IMR-90 (cell line): ENCODE results near the gene CDK10. TPM values are rescaled to one million over a fixed set of nuclear protein-coding genes. Genes with fewer than 3 reads are reported as not detected.

Source experiments
- ATAC-seq: fragments of 200-7000 bp; cut with Tn5 transposase; 2 replicates; pipeline ENCODE4 v1.9.1; 2020; ENCODE audit warnings: low read depth, mild to moderate bottlenecking, moderate library complexity
- BruUV-seq: library from RNA; stranded (reverse); fragments of 400-500 nt; replicated peaks from 2 replicates; lab custom pipeline; 2021; lab: Mats Ljungman, UMichigan
- CTCF ChIA-PET: fragments of 300-600 bp; formaldehyde crosslinking; extraction: SDS; loops from one replicate; lab custom pipeline; 2021; ENCODE audit warnings: antibody characterized with exemption; lab: Yijun Ruan, JAX
- POLR2A ChIA-PET: fragments of 300-600 bp; sonication (Branson Sonifier 250); formaldehyde crosslinking; loops from one replicate; lab custom pipeline; 2022; ENCODE audit warnings: antibody characterized with exemption; ENCODE audit not compliant: unreplicated experiment; lab: Charles Lee
- DNase-seq: peaks from one replicate; pipeline ENCODE4 v3.0.0; 2013
- H2AFZ ChIP-seq: replicated peaks from 2 replicates; pipeline ENCODE3; 2013; ENCODE audit warnings: low read length, mild to moderate bottlenecking; ENCODE audit not compliant: poor library complexity
- H2AK5ac ChIP-seq: 2 replicates; pipeline ENCODE4 v1.6.1; 2013; ENCODE audit warnings: low read depth, low read length, inconsistent platforms
- H2AK9ac ChIP-seq: replicated peaks from 2 replicates; pipeline ENCODE3; 2013; ENCODE audit warnings: mild to moderate bottlenecking, low read depth, low read length, moderate library complexity; ENCODE audit not compliant: poor library complexity
- H2BK120ac ChIP-seq: 2 replicates; pipeline ENCODE4 v1.6.1; 2013; ENCODE audit warnings: low read depth, low read length, inconsistent platforms
- H2BK15ac ChIP-seq: 3 replicates; pipeline ENCODE4 v1.6.1; 2013; ENCODE audit warnings: low read depth, low read length, inconsistent platforms
- H2BK20ac ChIP-seq: 2 replicates; pipeline ENCODE4 v1.6.1; 2013; ENCODE audit warnings: low read depth, mild to moderate bottlenecking, inconsistent platforms, low read length, moderate library complexity
- H2BK5ac ChIP-seq: 2 replicates; pipeline ENCODE4 v1.6.1; 2013; ENCODE audit warnings: mild to moderate bottlenecking, low read depth, low read length, inconsistent platforms; ENCODE audit not compliant: poor library complexity, severe bottlenecking
- H3K14ac ChIP-seq: replicated peaks from 2 replicates; pipeline ENCODE4 v1.6.1; 2013; ENCODE audit warnings: low read depth, low read length, inconsistent platforms
- H3K18ac ChIP-seq: 2 replicates; pipeline ENCODE4 v1.6.1; 2013; ENCODE audit warnings: low read depth, low read length, control low read depth
- H3K23ac ChIP-seq: 2 replicates; pipeline ENCODE4 v1.6.1; 2013; ENCODE audit warnings: low read depth, low read length, inconsistent platforms
- H3K27ac ChIP-seq: 2 replicates; pipeline ENCODE4 v1.5.1; 2013; ENCODE audit warnings: mild to moderate bottlenecking, control low read depth, low read length; ENCODE audit not compliant: insufficient read depth
- H3K27me3 ChIP-seq: 2 replicates; pipeline ENCODE4 v1.6.1; 2013; ENCODE audit warnings: low read length; ENCODE audit not compliant: control insufficient read depth, insufficient read depth
- H3K36me3 ChIP-seq: 2 replicates; pipeline ENCODE4 v1.6.1; 2013; ENCODE audit warnings: low read length, mixed read lengths; ENCODE audit not compliant: control insufficient read depth, insufficient read depth
- H3K4ac ChIP-seq: 2 replicates; pipeline ENCODE4 v1.6.1; 2013; ENCODE audit warnings: low read depth, low read length, inconsistent platforms
- H3K4me1 ChIP-seq: 2 replicates; pipeline ENCODE4 v1.6.1; 2013; ENCODE audit warnings: low read length, mixed read lengths; ENCODE audit not compliant: control insufficient read depth, insufficient read depth
- H3K4me2 ChIP-seq: 2 replicates; pipeline ENCODE4 v1.6.1; 2013; ENCODE audit warnings: low read depth, mild to moderate bottlenecking, control low read depth, low read length, moderate library complexity
- H3K4me3 ChIP-seq: 2 replicates; pipeline ENCODE4 v1.5.1; 2013; ENCODE audit warnings: low read depth, mild to moderate bottlenecking, control low read depth, low read length, moderate library complexity; ENCODE audit not compliant: insufficient read depth
- H3K56ac ChIP-seq: 2 replicates; pipeline ENCODE4 v1.6.1; 2013; ENCODE audit warnings: low read length, inconsistent platforms; ENCODE audit not compliant: insufficient read depth; ENCODE audit errors: extremely low read depth
- H3K79me1 ChIP-seq, 2 experiments: 2 replicates each; pipeline ENCODE4 v1.6.1; 2013; ENCODE audit warnings: low read length in 2 of 2, inconsistent platforms in 1 of 2, low read depth in 1 of 2
- H3K9ac ChIP-seq: 2 replicates; pipeline ENCODE4 v1.6.1; 2013; ENCODE audit warnings: low read depth, low read length, control low read depth
- H3K9me1 ChIP-seq: 2 replicates; pipeline ENCODE4 v1.6.1; 2013; ENCODE audit warnings: low read length, inconsistent platforms; ENCODE audit not compliant: insufficient read depth
- H3K9me3 ChIP-seq: 2 replicates; pipeline ENCODE4 v1.6.1; 2013; ENCODE audit warnings: low read length; ENCODE audit not compliant: control insufficient read depth, insufficient read depth
- H4K20me1 ChIP-seq: 2 replicates; pipeline ENCODE4 v1.6.1; 2013; ENCODE audit warnings: low read length, inconsistent platforms; ENCODE audit not compliant: insufficient read depth
- H4K5ac ChIP-seq: 2 replicates; pipeline ENCODE4 v1.6.1; 2013; ENCODE audit warnings: mild to moderate bottlenecking, low read depth, low read length, control low read depth
- H4K8ac ChIP-seq, 2 experiments: 2 replicates each; pipeline ENCODE4 v1.6.1; 2013; ENCODE audit warnings: low read depth in 2 of 2, low read length in 2 of 2, control low read depth in 1 of 2, inconsistent platforms in 1 of 2
- H4K91ac ChIP-seq: 2 replicates; pipeline ENCODE4 v1.6.1; 2013; ENCODE audit warnings: low read depth, low read length, inconsistent platforms; ENCODE audit not compliant: insufficient read depth
- BHLHE40 ChIP-seq: fragments of 150-350 bp; IDR thresholded peaks from 2 replicates; pipeline ENCODE4 v1.6.1; 2016; ENCODE audit warnings: mild to moderate bottlenecking, low read depth, low read length
- CEBPB ChIP-seq: IDR thresholded peaks from 2 replicates; pipeline ENCODE4 v1.6.1; 2012; ENCODE audit warnings: low read depth, low read length, improper control_type of control experiment
- CHD1 ChIP-seq: IDR thresholded peaks from 2 replicates; pipeline ENCODE4 v1.6.1; 2012; ENCODE audit warnings: low read depth, low read length, improper control_type of control experiment
- FOS ChIP-seq: fragments of 150-350 bp; IDR thresholded peaks from 2 replicates; pipeline ENCODE4 v1.6.1; 2016; ENCODE audit warnings: low read depth, low read length
- MAFK ChIP-seq: IDR thresholded peaks from 2 replicates; pipeline ENCODE4 v1.6.1; 2012; ENCODE audit warnings: low read depth, low read length, improper control_type of control experiment
- MAZ ChIP-seq: IDR thresholded peaks from 2 replicates; pipeline ENCODE4 v1.6.1; 2012; ENCODE audit warnings: low read depth, mild to moderate bottlenecking, low read length, improper control_type of control experiment, moderate library complexity, borderline replicate concordance
- MXI1 ChIP-seq: IDR thresholded peaks from 2 replicates; pipeline ENCODE4 v1.6.1; 2012; ENCODE audit warnings: low read depth, mild to moderate bottlenecking, low read length, moderate library complexity, borderline replicate concordance
- NFE2L2 ChIP-seq: fragments of 150-350 bp; IDR thresholded peaks from 2 replicates; pipeline ENCODE4 v1.6.1; 2016; ENCODE audit warnings: low read depth, mild to moderate bottlenecking, low read length
- POLR2A ChIP-seq: IDR thresholded peaks from 2 replicates; pipeline ENCODE4 v1.6.1; 2012; ENCODE audit warnings: mild to moderate bottlenecking, low read depth, low read length
- RAD21 ChIP-seq: IDR thresholded peaks from 2 replicates; pipeline ENCODE4 v1.6.1; 2012; ENCODE audit warnings: low read length, improper control_type of control experiment
- RCOR1 ChIP-seq: IDR thresholded peaks from 2 replicates; pipeline ENCODE4 v1.6.1; 2012; ENCODE audit warnings: mild to moderate bottlenecking, low read length, improper control_type of control experiment; ENCODE audit not compliant: insufficient replicate concordance
- RFX5 ChIP-seq: IDR thresholded peaks from 2 replicates; pipeline ENCODE4 v1.8.0; 2012; ENCODE audit warnings: low read depth, mild to moderate bottlenecking, low read length, moderate library complexity
- SMC3 ChIP-seq: fragments of 150-350 bp; IDR thresholded peaks from 2 replicates; pipeline ENCODE4 v1.6.1; 2016; ENCODE audit warnings: low read depth, mild to moderate bottlenecking, antibody characterized with exemption, low read length, moderate library complexity
- WGBS, 2 experiments: methylation state at CpG; one replicate each; pipeline versions ENCODE4 v1.1.5 to v1.1.7; 2013; ENCODE audit warnings: missing lambda C conversion rate in 2 of 2; ENCODE audit not compliant: insufficient read length in 1 of 2; ENCODE audit errors: extremely low coverage in 2 of 2; 5-methylcytosine and 5-hydroxymethylcytosine counted together
- dilution Hi-C: fragments of 300-500 bp; cut with HindIII; formaldehyde crosslinking; loops from one replicate; pipeline ENCODE4 v1.14.3; 2018; ENCODE audit warnings: low sequenced_read_pairs; ENCODE audit not compliant: unreplicated experiment
- in situ Hi-C: fragments of 300-500 bp; cut with MboI; formaldehyde crosslinking; loops from 3 replicates; pipeline ENCODE4 v1.14.3; 2019; ENCODE audit warnings: low sequenced_read_pairs, inconsistent platforms, mixed read lengths
- intact Hi-C: fragments of 100-400 bp; cut with micrococcal nuclease; formaldehyde crosslinking; loops from 2 replicates; pipeline ENCODE4 v1.10.0; 2022
- polyA plus RNA-seq, 3 experiments: library from polyadenylated mRNA; depleted of rRNA; stranded (reverse); fragments of >200 nt; gene quantifications; 2 replicates each; pipeline ENCODE4 v1.2.3, GENCODE V29; 2012; ENCODE audit warnings: low replicate concordance in 1 of 3
- total RNA-seq: library from RNA; depleted of rRNA; stranded (reverse); fragments of >200 nt; gene quantifications from 2 replicates; pipeline ENCODE4 v1.2.3, GENCODE V29; 2012
- TF ChIP-seq, protein P1 (sequence below): fragments of 150-350 bp; IDR thresholded peaks from 2 replicates; pipeline ENCODE4 v1.6.1; 2017; ENCODE audit warnings: mild to moderate bottlenecking, antibody characterized with exemption, low read length, low read depth
- TF ChIP-seq, protein P2 (sequence below): fragments of 150-350 bp; IDR thresholded peaks from 2 replicates; pipeline ENCODE4 v1.6.1; 2016; ENCODE audit warnings: low read depth, mild to moderate bottlenecking, low read length, moderate library complexity, borderline replicate concordance
- TF ChIP-seq, protein P3 (sequence below): conservative IDR thresholded peaks from 2 replicates; pipeline ENCODE4 v1.5.1; 2012; ENCODE audit warnings: mild to moderate bottlenecking, low read depth, low read length, improper control_type of control experiment

CDK10 gene
- total and polyA plus RNA-seq, 2 of the 4 experiments (the other 2 are of a cell fraction) = 19.5 to 61.8 TPM

DNA sequence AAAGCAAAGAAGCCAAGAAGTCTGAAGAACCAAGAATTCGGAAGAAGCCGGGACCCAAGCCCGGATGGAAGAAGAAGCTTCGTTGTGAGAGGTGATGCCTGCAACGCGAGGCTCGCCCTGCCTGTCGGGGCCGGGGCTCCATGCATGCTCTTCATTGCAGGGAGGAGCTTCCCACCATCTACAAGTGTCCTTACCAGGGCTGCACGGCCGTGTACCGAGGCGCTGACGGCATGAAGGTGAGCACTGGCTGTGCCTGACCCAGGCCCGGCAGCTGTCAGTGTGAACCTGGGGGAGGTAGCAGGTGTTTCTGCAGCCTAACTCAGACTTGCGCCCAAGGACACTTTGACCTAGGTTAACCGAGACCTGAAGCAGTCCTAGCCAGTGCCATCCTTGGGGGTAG, 46.8 kb downstream of the CDK10 start:
- H3K4ac ChIP-seq = no peak overlapping the region
- no peak overlapping the region for H3K14ac ChIP-seq
- no peak overlapping the region for H4K5ac ChIP-seq
- H3K27me3 ChIP-seq = no peaks in the 10 kb centered on the region
- H4K8ac ChIP-seq = no peak overlapping the region
- H3K4me2 ChIP-seq = no peak overlapping the region
- dilution Hi-C loops (no loop called here), intact Hi-C loops (no loop called here), in situ Hi-C loops (no loop called here)
- no peak overlapping the region for H2BK15ac ChIP-seq
- H2AK5ac ChIP-seq = no peak overlapping the region
- no peak overlapping the region for H3K27ac ChIP-seq
- H2AK9ac ChIP-seq = no peak overlapping the region
- no peak overlapping the region for H3K9ac ChIP-seq
- no peak overlapping the region for H3K4me3 ChIP-seq
- no peaks in the 10 kb centered on the region for H3K9me3 ChIP-seq
- no peak for ATAC-seq
- H4K91ac ChIP-seq = no peak overlapping the region
- H2BK20ac ChIP-seq = no peak overlapping the region
- no peak overlapping the region for H2BK5ac ChIP-seq
- TF ChIP-seq, protein P1, sequence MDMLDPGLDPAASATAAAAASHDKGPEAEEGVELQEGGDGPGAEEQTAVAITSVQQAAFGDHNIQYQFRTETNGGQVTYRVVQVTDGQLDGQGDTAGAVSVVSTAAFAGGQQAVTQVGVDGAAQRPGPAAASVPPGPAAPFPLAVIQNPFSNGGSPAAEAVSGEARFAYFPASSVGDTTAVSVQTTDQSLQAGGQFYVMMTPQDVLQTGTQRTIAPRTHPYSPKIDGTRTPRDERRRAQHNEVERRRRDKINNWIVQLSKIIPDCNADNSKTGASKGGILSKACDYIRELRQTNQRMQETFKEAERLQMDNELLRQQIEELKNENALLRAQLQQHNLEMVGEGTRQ = no peak
- TF ChIP-seq RCOR1 (no peak), MAFK (no peak), FOS (no peak), RAD21 (no peak), CEBPB (no peak), MXI1 (no peak), CHD1 (no peak), MAZ (no peak), BHLHE40 (no peak), SMC3 (no peak), POLR2A (no peak), NFE2L2 (no peak), RFX5 (no peak)
- TF ChIP-seq, protein P2, sequence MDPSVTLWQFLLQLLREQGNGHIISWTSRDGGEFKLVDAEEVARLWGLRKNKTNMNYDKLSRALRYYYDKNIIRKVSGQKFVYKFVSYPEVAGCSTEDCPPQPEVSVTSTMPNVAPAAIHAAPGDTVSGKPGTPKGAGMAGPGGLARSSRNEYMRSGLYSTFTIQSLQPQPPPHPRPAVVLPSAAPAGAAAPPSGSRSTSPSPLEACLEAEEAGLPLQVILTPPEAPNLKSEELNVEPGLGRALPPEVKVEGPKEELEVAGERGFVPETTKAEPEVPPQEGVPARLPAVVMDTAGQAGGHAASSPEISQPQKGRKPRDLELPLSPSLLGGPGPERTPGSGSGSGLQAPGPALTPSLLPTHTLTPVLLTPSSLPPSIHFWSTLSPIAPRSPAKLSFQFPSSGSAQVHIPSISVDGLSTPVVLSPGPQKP = no peak
- TF ChIP-seq, protein P3, sequence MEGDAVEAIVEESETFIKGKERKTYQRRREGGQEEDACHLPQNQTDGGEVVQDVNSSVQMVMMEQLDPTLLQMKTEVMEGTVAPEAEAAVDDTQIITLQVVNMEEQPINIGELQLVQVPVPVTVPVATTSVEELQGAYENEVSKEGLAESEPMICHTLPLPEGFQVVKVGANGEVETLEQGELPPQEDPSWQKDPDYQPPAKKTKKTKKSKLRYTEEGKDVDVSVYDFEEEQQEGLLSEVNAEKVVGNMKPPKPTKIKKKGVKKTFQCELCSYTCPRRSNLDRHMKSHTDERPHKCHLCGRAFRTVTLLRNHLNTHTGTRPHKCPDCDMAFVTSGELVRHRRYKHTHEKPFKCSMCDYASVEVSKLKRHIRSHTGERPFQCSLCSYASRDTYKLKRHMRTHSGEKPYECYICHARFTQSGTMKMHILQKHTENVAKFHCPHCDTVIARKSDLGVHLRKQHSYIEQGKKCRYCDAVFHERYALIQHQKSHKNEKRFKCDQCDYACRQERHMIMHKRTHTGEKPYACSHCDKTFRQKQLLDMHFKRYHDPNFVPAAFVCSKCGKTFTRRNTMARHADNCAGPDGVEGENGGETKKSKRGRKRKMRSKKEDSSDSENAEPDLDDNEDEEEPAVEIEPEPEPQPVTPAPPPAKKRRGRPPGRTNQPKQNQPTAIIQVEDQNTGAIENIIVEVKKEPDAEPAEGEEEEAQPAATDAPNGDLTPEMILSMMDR = no peak
- no peak overlapping the region for H2BK120ac ChIP-seq
- 95% methylated on average over 10 of the region's 17 CpGs; no CpG with 5 or more reads in 1 of the 2 experiments for WGBS, 2 experiments
- no peak overlapping the region for H3K56ac ChIP-seq
- H3K79me1 ChIP-seq = peaks cover 10 to 30% of the 10 kb centered on the region in 2 experiments
- H3K18ac ChIP-seq = no peak overlapping the region
- DNase-seq = no peak
- no peaks in the 10 kb centered on the region; the same call in none of the 2 replicates for H4K20me1 ChIP-seq
- H3K9me1 ChIP-seq = no peaks in the 10 kb centered on the region
- H3K36me3 ChIP-seq = peaks cover 74% of the 10 kb centered on the region
- no TSS peak for BruUV-seq
- no peak overlapping the region for H2AFZ ChIP-seq
- H3K4me1 ChIP-seq = no peaks in the 10 kb centered on the region
- no peak overlapping the region for H3K23ac ChIP-seq
- CTCF ChIA-PET = no interaction called here
- POLR2A ChIA-PET = no interaction called here
